Measurements from ENCODE around the gene PXDN.
"Not testable (repeated sequence)": the region's sequence is repeated elsewhere in the genome, so short reads cannot be mapped to it uniquely, and the experiment has no call there.

Gene PXDN

DNA sequence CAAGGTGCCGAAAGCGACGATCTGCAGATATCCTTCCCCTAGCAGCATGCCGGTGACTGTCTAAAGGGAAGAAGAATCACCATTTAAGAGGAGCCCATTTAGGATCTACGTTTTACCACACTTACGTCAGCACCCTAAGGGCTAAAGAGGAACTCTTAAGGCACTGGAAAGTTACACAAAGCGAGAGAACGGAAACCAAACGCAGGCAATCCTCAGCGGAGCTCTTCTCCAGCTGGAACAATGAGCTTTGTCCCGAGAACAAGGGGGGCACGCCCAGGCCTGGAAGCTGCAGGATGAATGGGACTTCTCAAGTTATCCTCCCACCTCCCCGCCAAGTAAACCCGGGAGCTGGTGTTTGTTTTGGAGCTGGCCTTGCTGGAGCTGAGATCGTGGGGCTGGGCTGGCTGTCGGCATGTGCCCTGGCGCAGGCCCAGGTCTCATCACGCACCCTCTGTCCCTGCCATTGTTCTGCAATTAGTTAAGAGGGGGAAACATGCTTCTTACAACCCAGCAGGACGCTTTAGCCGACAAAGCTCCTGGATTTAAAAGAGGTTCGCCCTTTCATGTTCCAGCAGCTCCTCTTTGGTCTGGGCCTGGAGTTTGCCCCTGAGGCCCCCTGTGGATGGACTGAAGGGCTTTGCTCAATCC lies 36.4 kb downstream of the PXDN start:
- DNase-seq (ENCODE audit: low read depth in 1 of 2, low spot score in 1 of 2), result no peak

DNA sequence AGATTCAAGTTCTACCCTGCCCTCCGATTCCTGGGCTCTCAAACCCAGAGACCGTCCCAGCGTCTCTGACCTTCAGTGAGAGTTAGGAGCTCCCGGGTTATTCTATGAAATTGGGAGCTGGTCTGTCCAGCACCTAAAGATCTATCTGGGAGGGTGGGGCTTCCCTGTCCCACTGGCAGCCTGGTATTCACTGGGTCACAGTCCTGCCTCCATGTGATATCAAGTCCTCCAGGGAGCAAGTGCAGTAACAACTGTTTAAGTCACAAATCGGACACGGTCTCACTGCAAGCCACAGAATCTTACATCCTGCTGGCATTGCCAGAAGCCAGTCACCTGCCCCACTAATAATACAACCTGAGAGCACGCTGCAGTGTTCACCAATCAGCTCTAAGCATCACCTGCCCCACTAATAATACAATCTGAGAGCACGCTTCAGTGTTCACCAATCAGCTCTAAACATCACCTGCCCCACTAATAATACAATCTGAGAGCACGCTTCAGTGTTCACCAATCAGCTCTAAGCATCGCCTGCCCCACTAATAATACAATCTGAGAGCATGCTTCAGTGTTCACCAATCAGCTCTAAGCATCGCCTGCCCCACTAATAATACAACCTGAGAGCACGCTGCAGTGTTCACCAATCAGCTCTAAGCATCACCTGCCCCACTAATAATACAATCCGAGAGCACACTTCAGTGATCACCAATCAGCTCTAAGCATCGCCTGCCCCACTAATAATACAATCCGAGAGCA lies 38.0 kb downstream of the PXDN start:
- not testable (repeated sequence) for DNase-seq (ENCODE audit: low read depth in 1 of 2, low spot score in 1 of 2)

DNA sequence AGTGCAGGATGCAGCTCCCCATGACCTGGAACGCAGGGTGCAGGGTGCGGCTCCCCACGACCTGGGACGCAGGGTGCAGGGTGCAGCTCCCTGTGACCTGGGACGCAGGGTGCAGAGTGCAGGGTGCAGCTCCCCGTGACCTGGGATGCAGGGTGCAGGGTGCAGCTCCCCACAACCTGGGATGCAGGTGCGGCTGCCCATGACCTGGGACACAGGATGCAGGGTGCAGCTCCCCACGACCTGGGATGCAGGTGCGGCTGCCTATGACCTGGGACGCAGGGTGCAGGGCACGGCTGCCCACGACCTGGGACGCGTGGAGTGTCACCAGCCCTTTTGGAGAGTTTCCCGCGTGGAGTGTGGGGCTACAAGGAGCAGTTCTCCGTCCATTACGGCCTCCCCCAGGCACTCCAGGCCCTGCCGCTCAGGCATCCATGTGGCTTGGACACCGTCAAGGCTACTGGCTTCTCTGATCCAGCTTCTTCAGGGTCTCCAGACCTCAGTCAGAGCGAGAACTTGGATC lies 38.7 kb downstream of the PXDN start:
- DNase-seq (ENCODE audit: low read depth in 1 of 2, low spot score in 1 of 2), result no peak

- no peak for DNase-seq (ENCODE audit: low read depth in 1 of 2, low spot score in 1 of 2)
These were observed 39.4 kb downstream of the PXDN start for GRCh38 chr2:1704631-1705556.

DNA sequence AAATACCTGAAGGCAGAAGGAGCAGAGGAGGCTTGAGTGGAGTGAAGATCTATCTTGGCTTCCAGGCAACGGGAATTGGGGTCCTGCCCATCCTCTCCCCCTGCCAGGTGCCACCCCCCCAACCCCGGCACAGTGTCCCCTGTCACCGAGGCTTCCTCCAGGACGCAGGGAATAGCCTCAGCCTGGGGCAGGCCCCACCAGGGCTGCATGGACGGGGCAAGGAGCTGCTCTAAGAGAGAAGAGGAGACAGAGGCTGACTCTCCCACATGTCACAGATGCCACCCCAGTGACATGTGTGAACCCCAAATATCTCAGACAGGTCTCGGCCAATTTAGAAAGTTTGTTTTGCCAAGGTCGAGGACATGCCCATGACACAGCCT lies 42.1 kb downstream of the PXDN start:
- no peak for DNase-seq (ENCODE audit: low read depth in 1 of 2, low spot score in 1 of 2)

DNA sequence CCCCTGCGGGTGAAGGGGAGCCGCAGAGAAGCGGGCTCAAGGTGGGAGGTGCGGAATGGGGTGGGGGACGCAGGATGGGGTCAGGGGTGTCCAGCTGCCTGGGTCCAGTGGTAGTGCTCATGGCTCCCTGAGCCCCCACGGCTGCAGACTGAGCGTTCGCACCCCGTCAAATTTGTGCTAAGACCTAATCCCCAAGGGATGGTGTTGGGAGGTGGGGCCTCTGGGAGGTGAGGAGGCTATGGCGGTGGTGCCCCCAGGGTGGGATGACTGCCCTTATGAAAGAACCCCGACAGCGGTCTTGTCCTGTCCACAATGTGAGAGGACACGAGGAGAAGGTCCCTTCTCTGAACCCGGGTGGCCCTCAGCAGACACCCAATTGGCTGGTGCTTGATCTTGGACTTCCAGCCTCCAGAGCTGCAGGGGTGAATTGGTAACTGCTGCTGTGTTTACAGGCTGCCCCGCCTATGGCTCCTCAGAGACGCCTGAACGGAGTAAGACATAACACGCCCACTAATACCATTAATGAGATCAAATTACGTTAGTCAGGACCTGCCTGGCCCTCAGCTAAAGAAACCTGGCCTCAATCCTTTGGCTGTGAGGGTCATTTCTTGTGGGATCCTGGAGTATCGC lies 42.6 kb downstream of the PXDN start:
- DNase-seq (ENCODE audit: low read depth in 1 of 2, low spot score in 1 of 2), result no peak

GRCh38 chr2:1701020-1701419 lies 43.3 kb downstream of the PXDN start:
- DNase-seq (ENCODE audit: low read depth in 1 of 2, low spot score in 1 of 2), result no peak

GRCh38 chr2:1700427-1700826 lies 43.9 kb downstream of the PXDN start:
- DNase-seq (ENCODE audit: low read depth in 1 of 2, low spot score in 1 of 2), result not testable (repeated sequence)

GRCh38 chr2:1698188-1698945 lies 45.9 kb downstream of the PXDN start:
- DNase-seq (ENCODE audit: low read depth in 1 of 2, low spot score in 1 of 2), result no peak

DNA sequence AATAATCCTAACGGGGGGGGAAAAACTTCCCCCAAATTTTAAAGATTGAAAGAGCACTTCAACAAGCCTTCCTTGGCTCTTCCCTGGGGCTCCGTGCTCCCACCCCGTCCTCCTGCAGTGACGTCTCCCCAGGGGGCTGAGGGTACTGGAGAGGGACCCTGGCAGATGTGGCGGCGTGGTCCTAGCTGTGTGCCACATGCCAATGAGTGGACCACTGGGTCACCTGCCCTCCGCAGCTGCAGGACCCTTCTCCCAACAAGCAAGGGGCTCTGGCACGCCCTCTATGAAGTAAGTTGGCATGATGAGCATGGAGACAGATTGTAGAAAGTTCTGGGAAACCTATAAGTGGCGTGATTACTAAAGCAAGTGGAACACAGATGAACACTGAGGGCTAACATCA lies 46.7 kb downstream of the PXDN start:
- DNase-seq (ENCODE audit: low read depth in 1 of 2, low spot score in 1 of 2), result no peak

- DNase-seq (ENCODE audit: low read depth in 1 of 2, low spot score in 1 of 2), result no peak
These were observed 47.8 kb downstream of the PXDN start for GRCh38 chr2:1696472-1696871.

DNA sequence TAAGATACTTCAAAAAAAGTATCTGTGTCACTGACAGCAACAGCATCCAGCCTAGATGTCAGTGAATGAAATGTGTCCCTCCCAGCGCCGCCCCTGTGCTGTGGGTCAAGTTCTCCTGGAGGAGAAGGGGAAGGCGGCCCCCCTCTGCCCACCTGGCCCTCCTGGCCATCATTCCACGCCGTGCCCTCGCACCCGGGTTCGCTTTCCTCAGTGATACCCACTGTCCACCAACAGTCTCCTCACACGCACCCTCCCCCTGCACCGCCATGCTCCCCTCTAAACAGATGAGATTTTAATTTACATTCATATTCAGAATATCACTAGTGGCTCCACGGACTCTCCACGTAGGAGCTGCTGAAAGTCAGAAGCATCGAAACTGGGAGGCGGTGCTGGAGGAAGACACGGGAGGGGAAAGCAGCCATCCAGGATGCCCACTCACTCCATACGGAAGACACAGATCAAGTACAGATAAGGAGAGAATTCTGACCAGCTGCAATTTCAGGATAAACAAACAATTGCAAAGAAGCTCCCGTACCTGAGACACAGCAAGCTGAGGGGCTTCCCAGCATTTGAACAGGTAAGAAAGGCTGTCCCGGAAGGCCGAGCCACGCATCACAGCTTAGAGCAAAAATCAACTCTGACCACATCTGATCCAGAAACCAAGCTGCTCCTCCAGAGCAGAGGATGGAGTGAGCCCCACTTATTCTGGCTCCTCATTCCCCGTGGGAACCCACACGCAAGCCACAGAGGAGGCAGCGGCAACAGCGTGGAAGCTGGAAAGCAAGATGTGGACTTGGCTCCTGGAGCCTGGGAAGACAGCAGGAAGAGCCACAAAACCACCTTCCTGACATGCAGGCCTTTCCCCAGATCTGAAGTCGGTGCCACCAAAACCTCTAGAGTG lies 49.7 kb downstream of the PXDN start:
- DNase-seq (ENCODE audit: low read depth in 1 of 2, low spot score in 1 of 2), result no peak

GRCh38 chr2:1693723-1694122 lies 50.6 kb downstream of the PXDN start:
- DNase-seq (ENCODE audit: low read depth in 1 of 2, low spot score in 1 of 2), result no peak

DNA sequence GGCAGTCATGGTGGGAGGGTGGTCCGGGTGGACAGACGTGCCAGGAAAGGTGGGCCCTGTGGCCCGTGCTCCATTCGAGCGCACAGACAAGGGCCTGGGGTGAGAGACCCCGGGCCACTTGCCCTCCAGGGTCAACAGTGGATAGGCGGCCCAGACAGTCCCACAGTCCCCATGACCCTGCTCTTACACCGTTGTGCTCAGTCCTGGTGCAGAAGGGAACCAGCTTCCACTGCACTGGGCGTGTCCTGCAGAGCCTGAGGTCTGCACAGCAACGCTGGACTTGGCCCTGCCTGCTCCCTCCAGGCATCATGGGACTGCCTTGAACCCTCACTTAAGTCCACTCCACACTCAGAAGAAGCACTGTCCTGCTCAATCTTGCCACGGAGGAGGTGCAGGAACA lies 52.0 kb downstream of the PXDN start:
- no peak for DNase-seq (ENCODE audit: low read depth in 1 of 2, low spot score in 1 of 2)

- DNase-seq (ENCODE audit: low read depth in 1 of 2, low spot score in 1 of 2), result no peak
These were observed 52.9 kb downstream of the PXDN start for GRCh38 chr2:1691366-1691765.

DNA sequence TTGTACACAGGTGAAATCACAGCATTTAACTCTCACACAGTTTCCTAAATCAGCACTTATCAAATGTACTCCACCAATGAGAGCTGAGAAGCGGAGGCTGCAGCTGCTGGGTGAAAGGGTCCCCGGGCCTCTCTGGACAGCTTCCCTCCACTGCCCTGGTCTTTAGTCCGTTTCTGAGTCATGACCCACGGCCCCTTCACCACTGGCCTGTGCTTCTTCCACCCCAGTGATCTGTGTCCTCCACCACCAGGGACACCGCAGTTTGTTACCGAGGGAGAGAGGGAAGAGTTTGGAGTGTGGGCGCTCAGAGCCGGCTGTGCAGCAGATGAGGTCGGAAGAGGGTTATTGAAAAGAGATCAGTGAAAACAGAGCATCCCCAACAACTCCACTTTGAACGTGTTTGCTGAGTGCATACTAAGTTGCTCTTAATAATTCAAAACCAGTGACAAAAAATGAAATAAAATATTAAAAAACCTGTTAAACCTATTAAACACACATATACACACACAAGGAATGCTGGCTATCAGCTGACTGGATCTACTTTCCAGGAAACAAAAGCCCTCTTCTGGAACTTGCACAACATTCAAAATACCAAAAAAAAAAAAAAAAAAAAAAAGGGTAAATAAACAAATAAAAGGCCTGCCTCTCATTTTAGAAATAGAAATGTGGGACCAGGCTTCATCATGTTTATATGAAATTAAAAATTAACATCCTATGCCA lies 54.1 kb downstream of the PXDN start:
- no peak for DNase-seq (ENCODE audit: low read depth in 1 of 2, low spot score in 1 of 2)

GRCh38 chr2:1688859-1689258 lies 55.5 kb downstream of the PXDN start:
- DNase-seq (ENCODE audit: low read depth in 1 of 2, low spot score in 1 of 2), result no peak

GRCh38 chr2:1688161-1688560 lies 56.2 kb downstream of the PXDN start:
- no peak for DNase-seq (ENCODE audit: low read depth in 1 of 2, low spot score in 1 of 2)

- no peak for DNase-seq (ENCODE audit: low read depth in 1 of 2, low spot score in 1 of 2)
These were observed 57.1 kb downstream of the PXDN start for GRCh38 chr2:1687254-1687653.

Data from activated T-helper 1 cell treated with anti-CD3 and anti-CD28 coated beads, Interleukin-2, amount 50 U/mL, for 16 hours (primary cell).